Caco-2 (cell line): ENCODE measurements around the gene ICA1. TPM values are rescaled to one million over a fixed set of nuclear protein-coding genes. Genes with fewer than 3 reads are reported as not detected.

Source experiments
- BruUV-seq: library from RNA; stranded (reverse); fragments of 400-500 nt; replicated peaks from 2 replicates; lab custom pipeline; 2021; lab: Mats Ljungman, UMichigan
- CTCF ChIA-PET: fragments of 300-600 bp; sonication (Branson Sonifier 250); formaldehyde crosslinking; loops from one replicate; lab custom pipeline; 2022; ENCODE audit warnings: antibody characterized with exemption; lab: Charles Lee
- POLR2A ChIA-PET: fragments of 300-600 bp; sonication (Branson Sonifier 250); formaldehyde crosslinking; loops from one replicate; lab custom pipeline; 2022; ENCODE audit warnings: antibody characterized with exemption; lab: Charles Lee
- DNase-seq, 2 experiments: peaks; one replicate each; pipeline versions ENCODE4 v3.0.0 to v3.0.0-alpha.2; 2020 to 2022
- H3K27me3 ChIP-seq: replicated peaks from 2 replicates; pipeline ENCODE4 v1.6.0; 2011; ENCODE audit warnings: low read length; ENCODE audit not compliant: control insufficient read depth, insufficient read depth
- H3K36me3 ChIP-seq: 2 replicates; pipeline ENCODE4 v1.5.1; 2011; ENCODE audit warnings: low read length; ENCODE audit not compliant: control insufficient read depth, insufficient read depth
- H3K4me1 ChIP-seq: fragments of 250-450 bp; sonication (Bioruptor Pico); 2 replicates; pipeline ENCODE4 v1.5.1; 2020; ENCODE audit warnings: mild to moderate bottlenecking
- H3K4me3 ChIP-seq: 2 replicates; pipeline ENCODE4 v1.5.1; 2011; ENCODE audit warnings: low read depth, mild to moderate bottlenecking, control low read depth, low read length
- H3K9me3 ChIP-seq: fragments of 250-450 bp; sonication (Bioruptor Pico); 2 replicates; pipeline ENCODE4 v1.5.1; 2020; ENCODE audit warnings: mild to moderate bottlenecking, moderate library complexity
- H3K27ac Mint-ChIP-seq: one replicate; pipeline ENCODE4 v1.8.0; 2022; ENCODE audit warnings: mixed read lengths; ENCODE audit not compliant: unreplicated experiment
- H3K27me3 Mint-ChIP-seq: one replicate; pipeline ENCODE4 v1.8.0; 2022; ENCODE audit warnings: mixed read lengths; ENCODE audit not compliant: insufficient read depth, unreplicated experiment
- H3K36me3 Mint-ChIP-seq: one replicate; pipeline ENCODE4 v1.8.0; 2022; ENCODE audit warnings: mild to moderate bottlenecking, mixed read lengths; ENCODE audit not compliant: insufficient read depth, unreplicated experiment
- H3K4me1 Mint-ChIP-seq: one replicate; pipeline ENCODE4 v1.8.0; 2022; ENCODE audit warnings: low read depth, mixed read lengths; ENCODE audit not compliant: unreplicated experiment
- H3K4me3 Mint-ChIP-seq: one replicate; pipeline ENCODE4 v1.8.0; 2022; ENCODE audit warnings: mild to moderate bottlenecking, moderate library complexity, mixed read lengths; ENCODE audit not compliant: unreplicated experiment
- H3K9me3 Mint-ChIP-seq: one replicate; pipeline ENCODE4 v1.8.0; 2022; ENCODE audit warnings: mixed read lengths; ENCODE audit not compliant: unreplicated experiment
- intact Hi-C: fragments of 100-400 bp; cut with micrococcal nuclease; formaldehyde crosslinking; loops from one replicate; pipeline ENCODE4 v1.10.0; 2022; ENCODE audit not compliant: unreplicated experiment
- total RNA-seq: library from RNA; stranded (reverse); gene quantifications from 2 replicates; pipeline ENCODE4 v1.2.3, GENCODE V29; 2022
- TF ChIP-seq, protein P1 (sequence below), 2 experiments: fragments of 200-600 bp in 1 of 2; IDR thresholded peaks; 1 replicate in 1 of 2; 2 replicates in 1 of 2; pipeline versions ENCODE4 v1.5.1 to v1.8.0; 2011 to 2022; ENCODE audit warnings: antibody characterized with exemption in 1 of 2, control low read depth in 1 of 2, inconsistent platforms in 1 of 2, low read depth in 1 of 2, low read length in 1 of 2, mild to moderate bottlenecking in 1 of 2, moderate library complexity in 1 of 2; ENCODE audit not compliant: insufficient read depth in 1 of 2, severe bottlenecking in 1 of 2, unreplicated experiment in 1 of 2

Gene ICA1
- total RNA-seq, 1 experiment from 2014 or later = 34.2 TPM

DNA sequence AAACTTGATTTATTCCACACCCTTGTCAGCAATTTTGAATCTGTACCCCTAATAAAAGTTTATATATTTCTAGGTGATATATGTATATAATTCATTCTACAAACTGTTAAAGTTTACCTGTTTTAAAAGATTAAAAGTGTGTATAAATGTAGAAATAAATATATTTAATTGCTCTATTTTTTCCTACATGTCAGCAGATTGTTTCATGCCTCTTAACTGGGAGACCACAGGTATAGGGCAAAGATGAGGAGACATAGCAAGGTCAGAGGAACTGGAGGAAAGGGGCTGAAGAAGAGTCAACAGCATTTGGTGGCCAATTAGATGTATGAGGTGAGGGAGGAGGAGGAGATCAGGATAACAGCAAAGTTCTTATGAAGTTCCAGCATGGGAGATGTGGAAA lies 183.5 kb downstream of the ICA1 start:
- CTCF ChIA-PET = no interaction called here
- H3K27ac Mint-ChIP-seq = no peak overlapping the region

GRCh38 chr7:8070451-8071180 lies 191.4 kb downstream of the ICA1 start:
- no peaks in the 10 kb centered on the region for H3K9me3 Mint-ChIP-seq
- peaks cover 13% of the 10 kb centered on the region for H3K4me1 Mint-ChIP-seq
- no peak overlapping the region for H3K4me3 Mint-ChIP-seq
- H3K36me3 Mint-ChIP-seq = peaks cover 12% of the 10 kb centered on the region
- H3K9me3 ChIP-seq = no peaks in the 10 kb centered on the region
- no peaks in the 10 kb centered on the region for H3K27me3 ChIP-seq
- H3K4me1 ChIP-seq = peaks cover 9% of the 10 kb centered on the region; the same call in 1 of the 2 replicates
- no peak overlapping the region for H3K27ac Mint-ChIP-seq
- DNase-seq = no peak
- no peak overlapping the region for H3K4me3 ChIP-seq
- no peaks in the 10 kb centered on the region for H3K36me3 ChIP-seq
- TF ChIP-seq, protein P1, sequence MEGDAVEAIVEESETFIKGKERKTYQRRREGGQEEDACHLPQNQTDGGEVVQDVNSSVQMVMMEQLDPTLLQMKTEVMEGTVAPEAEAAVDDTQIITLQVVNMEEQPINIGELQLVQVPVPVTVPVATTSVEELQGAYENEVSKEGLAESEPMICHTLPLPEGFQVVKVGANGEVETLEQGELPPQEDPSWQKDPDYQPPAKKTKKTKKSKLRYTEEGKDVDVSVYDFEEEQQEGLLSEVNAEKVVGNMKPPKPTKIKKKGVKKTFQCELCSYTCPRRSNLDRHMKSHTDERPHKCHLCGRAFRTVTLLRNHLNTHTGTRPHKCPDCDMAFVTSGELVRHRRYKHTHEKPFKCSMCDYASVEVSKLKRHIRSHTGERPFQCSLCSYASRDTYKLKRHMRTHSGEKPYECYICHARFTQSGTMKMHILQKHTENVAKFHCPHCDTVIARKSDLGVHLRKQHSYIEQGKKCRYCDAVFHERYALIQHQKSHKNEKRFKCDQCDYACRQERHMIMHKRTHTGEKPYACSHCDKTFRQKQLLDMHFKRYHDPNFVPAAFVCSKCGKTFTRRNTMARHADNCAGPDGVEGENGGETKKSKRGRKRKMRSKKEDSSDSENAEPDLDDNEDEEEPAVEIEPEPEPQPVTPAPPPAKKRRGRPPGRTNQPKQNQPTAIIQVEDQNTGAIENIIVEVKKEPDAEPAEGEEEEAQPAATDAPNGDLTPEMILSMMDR (IDR thresholded peaks at IDR 0.05; ENCODE audit: insufficient read depth in 1 of 2, low read depth in 1 of 2, low read length in 1 of 2, severe bottlenecking in 1 of 2, unreplicated experiment in 1 of 2) = no peak
- no peaks in the 10 kb centered on the region for H3K27me3 Mint-ChIP-seq
- BruUV-seq = no TSS peak
- CTCF ChIA-PET = no interaction called here
- intact Hi-C loops = no loop called here
- POLR2A ChIA-PET = no interaction called here

More for the DNA sequence above, 183.5 kb downstream of the ICA1 start:
- intact Hi-C loops = no loop called here
- Histone ChIP-seq H3K9me3 (no peaks in the 10 kb centered on the region), H3K4me1 (no peaks in the 10 kb centered on the region), H3K36me3 (no peaks in the 10 kb centered on the region), H3K27me3 (no peaks in the 10 kb centered on the region), H3K4me3 (no peak overlapping the region)
- Mint-ChIP-seq H3K27me3 (no peaks in the 10 kb centered on the region), H3K9me3 (no peaks in the 10 kb centered on the region), H3K36me3 (peaks cover 6% of the 10 kb centered on the region), H3K4me1 (no peaks in the 10 kb centered on the region), H3K4me3 (no peak overlapping the region)
- TF ChIP-seq, protein P1 (IDR thresholded peaks at IDR 0.05; ENCODE audit: insufficient read depth in 1 of 2, low read depth in 1 of 2, low read length in 1 of 2, severe bottlenecking in 1 of 2, unreplicated experiment in 1 of 2) = no peak
- no TSS peak for BruUV-seq
- POLR2A ChIA-PET = no interaction called here
- DNase-seq = no peak

- Mint-ChIP-seq H3K36me3 (peaks cover 12% of the 10 kb centered on the region), H3K27me3 (no peaks in the 10 kb centered on the region), H3K27ac (no peak overlapping the region), H3K4me1 (peaks cover 13% of the 10 kb centered on the region), H3K9me3 (no peaks in the 10 kb centered on the region), H3K4me3 (no peak overlapping the region)
- Histone ChIP-seq H3K27me3 (no peaks in the 10 kb centered on the region), H3K36me3 (no peaks in the 10 kb centered on the region), H3K4me3 (no peak overlapping the region), H3K9me3 (no peaks in the 10 kb centered on the region), H3K4me1 (peaks cover 9% of the 10 kb centered on the region; the same call in 1 of the 2 replicates)
- no TSS peak for BruUV-seq
- POLR2A ChIA-PET = no interaction called here
- no peak for DNase-seq
- CTCF ChIA-PET = no interaction called here
- TF ChIP-seq, protein P1 (IDR thresholded peaks at IDR 0.05; ENCODE audit: insufficient read depth in 1 of 2, low read depth in 1 of 2, low read length in 1 of 2, severe bottlenecking in 1 of 2, unreplicated experiment in 1 of 2) = no peak
- intact Hi-C loops = no loop called here
Observed at GRCh38 chr7:8068892-8069686, 192.9 kb downstream of the ICA1 start.
